Panc1 (cell line): ENCODE measurements around the gene WDR49. TPM values are rescaled to one million over a fixed set of nuclear protein-coding genes. Genes with fewer than 3 reads are reported as not detected.

Experiments used
- ATAC-seq: fragments of 200-7000 bp; cut with Tn5 transposase; 2 replicates; pipeline ENCODE4 v1.9.1; 2020; ENCODE audit warnings: mild to moderate bottlenecking, moderate library complexity
- BruUV-seq: library from RNA; stranded (reverse); fragments of 400-500 nt; replicated peaks from 2 replicates; lab custom pipeline; 2021; lab: Mats Ljungman, UMichigan
- CTCF ChIA-PET: fragments of 300-600 bp; sonication (Branson Sonifier 250); formaldehyde crosslinking; loops from one replicate; lab custom pipeline; 2022; ENCODE audit warnings: antibody characterized with exemption; lab: Charles Lee
- POLR2A ChIA-PET: fragments of 300-600 bp; sonication (Branson Sonifier 250); formaldehyde crosslinking; loops from one replicate; lab custom pipeline; 2022; ENCODE audit warnings: antibody characterized with exemption; lab: Charles Lee
- DNase-seq: peaks from one replicate; pipeline ENCODE4 v3.0.0-alpha.2; 2010; ENCODE audit warnings: low read depth, low spot score
- H3K27ac ChIP-seq: 2 replicates; pipeline ENCODE4 v1.5.1; 2011; ENCODE audit warnings: mild to moderate bottlenecking, low read length, inconsistent platforms
- H3K27me3 ChIP-seq: fragments of 200-500 bp; sonication (Bioruptor generic); 2 replicates; pipeline ENCODE4 v1.6.0; 2014; ENCODE audit warnings: low read length, inconsistent platforms; ENCODE audit not compliant: control insufficient read depth, insufficient read depth
- H3K36me3 ChIP-seq: fragments of 200-500 bp; sonication (Bioruptor generic); 2 replicates; pipeline ENCODE4 v1.5.1; 2014; ENCODE audit warnings: inconsistent platforms, mild to moderate bottlenecking, low read length, moderate library complexity; ENCODE audit not compliant: control insufficient read depth, insufficient read depth
- H3K4me1 ChIP-seq: 2 replicates; pipeline ENCODE4 v1.5.1; 2011; ENCODE audit warnings: inconsistent platforms, mild to moderate bottlenecking, low read length, moderate library complexity; ENCODE audit not compliant: control insufficient read depth, insufficient read depth
- H3K4me3 ChIP-seq, 2 experiments: 2 replicates each; pipeline ENCODE4 v1.5.1; 2011 to 2012; ENCODE audit warnings: low read depth in 2 of 2, low read length in 2 of 2, mild to moderate bottlenecking in 2 of 2, inconsistent platforms in 1 of 2, moderate library complexity in 1 of 2
- H3K9me3 ChIP-seq: fragments of 200-500 bp; sonication (Bioruptor generic); 2 replicates; pipeline ENCODE4 v1.5.1; 2014; ENCODE audit warnings: low read depth, mild to moderate bottlenecking, inconsistent platforms, low read length, moderate library complexity; ENCODE audit not compliant: control insufficient read depth, insufficient read depth
- POLR2AphosphoS5 ChIP-seq: IDR thresholded peaks from 2 replicates; pipeline ENCODE4 v1.6.1; 2012; ENCODE audit warnings: mild to moderate bottlenecking, low read depth, low read length, moderate library complexity
- REST ChIP-seq, 2 experiments: IDR thresholded peaks; 2 replicates each; pipeline ENCODE4 v1.6.1; 2011 to 2012; ENCODE audit warnings: low read depth in 2 of 2, control low read depth in 1 of 2, low read length in 1 of 2, mild to moderate bottlenecking in 1 of 2, moderate library complexity in 1 of 2; ENCODE audit not compliant: insufficient read depth in 1 of 2
- SIN3A ChIP-seq: IDR thresholded peaks from 2 replicates; pipeline ENCODE4 v1.6.1; 2012; ENCODE audit warnings: low read depth, mild to moderate bottlenecking, low read length, moderate library complexity, borderline replicate concordance; ENCODE audit not compliant: insufficient read depth
- TCF7L2 ChIP-seq: IDR thresholded peaks from 2 replicates; pipeline ENCODE4 v1.6.1; 2011; ENCODE audit warnings: mild to moderate bottlenecking, low read depth, low read length, inconsistent platforms
- in situ Hi-C: cut with HindIII; loops from 2 replicates; pipeline ENCODE4 v1.10.0; 2016; ENCODE audit warnings: low sequenced_read_pairs, low pct_unique_long_range_greater_than_20kb
- intact Hi-C: fragments of 100-400 bp; cut with micrococcal nuclease; formaldehyde crosslinking; loops from one replicate; pipeline ENCODE4 v1.10.0; 2022; ENCODE audit not compliant: unreplicated experiment
- total RNA-seq: library from RNA; stranded (reverse); gene quantifications from one replicate; pipeline ENCODE4 v1.2.1, GENCODE V29; 2021; ENCODE audit not compliant: unreplicated experiment
- TF ChIP-seq, protein P1 (sequence below): fragments of 450-650 bp; IDR thresholded peaks from 2 replicates; pipeline ENCODE4 v1.5.1; 2017; ENCODE audit warnings: mild to moderate bottlenecking

The WDR49 gene
- total RNA-seq, 1 experiment from 2014 or later = 0.23 TPM

DNA sequence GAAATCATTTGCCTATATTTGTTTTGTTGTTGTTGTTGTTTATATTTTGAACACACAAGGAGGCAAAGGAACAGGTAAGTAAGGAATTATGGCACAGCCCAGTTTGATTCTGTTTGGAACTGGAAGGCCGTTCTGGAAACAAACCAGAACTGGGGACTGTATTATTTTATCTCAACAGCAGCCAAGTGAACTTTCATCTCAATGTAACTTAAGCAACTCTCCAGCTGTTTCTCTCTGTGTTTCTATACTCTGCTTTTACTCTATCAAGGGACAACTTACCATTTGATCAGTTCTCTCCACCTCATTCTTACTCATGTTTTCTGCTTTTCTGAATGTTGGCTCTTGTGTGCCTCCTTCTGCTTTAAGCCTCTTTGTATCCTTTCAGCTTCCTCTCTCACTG, 16.0 kb upstream of the WDR49 start:
- no peak for TF ChIP-seq REST (IDR thresholded peaks at IDR 0.05; ENCODE audit: insufficient read depth in 1 of 2, low read depth in 2 of 2, low read length in 1 of 2)
- TF ChIP-seq, protein P1, sequence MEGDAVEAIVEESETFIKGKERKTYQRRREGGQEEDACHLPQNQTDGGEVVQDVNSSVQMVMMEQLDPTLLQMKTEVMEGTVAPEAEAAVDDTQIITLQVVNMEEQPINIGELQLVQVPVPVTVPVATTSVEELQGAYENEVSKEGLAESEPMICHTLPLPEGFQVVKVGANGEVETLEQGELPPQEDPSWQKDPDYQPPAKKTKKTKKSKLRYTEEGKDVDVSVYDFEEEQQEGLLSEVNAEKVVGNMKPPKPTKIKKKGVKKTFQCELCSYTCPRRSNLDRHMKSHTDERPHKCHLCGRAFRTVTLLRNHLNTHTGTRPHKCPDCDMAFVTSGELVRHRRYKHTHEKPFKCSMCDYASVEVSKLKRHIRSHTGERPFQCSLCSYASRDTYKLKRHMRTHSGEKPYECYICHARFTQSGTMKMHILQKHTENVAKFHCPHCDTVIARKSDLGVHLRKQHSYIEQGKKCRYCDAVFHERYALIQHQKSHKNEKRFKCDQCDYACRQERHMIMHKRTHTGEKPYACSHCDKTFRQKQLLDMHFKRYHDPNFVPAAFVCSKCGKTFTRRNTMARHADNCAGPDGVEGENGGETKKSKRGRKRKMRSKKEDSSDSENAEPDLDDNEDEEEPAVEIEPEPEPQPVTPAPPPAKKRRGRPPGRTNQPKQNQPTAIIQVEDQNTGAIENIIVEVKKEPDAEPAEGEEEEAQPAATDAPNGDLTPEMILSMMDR = no peak
- TF ChIP-seq SIN3A = no peak
- no peak for TF ChIP-seq TCF7L2
- no peak for TF ChIP-seq POLR2AphosphoS5
- H3K4me3 ChIP-seq = no peak overlapping the region
- H3K9me3 ChIP-seq = no peaks in the 10 kb centered on the region
- CTCF ChIA-PET = no interaction called here
- intact Hi-C loops = no loop called here
- H3K36me3 ChIP-seq = no peaks in the 10 kb centered on the region
- BruUV-seq = no TSS peak
- POLR2A ChIA-PET = no interaction called here
- H3K4me1 ChIP-seq = no peaks in the 10 kb centered on the region
- no peaks in the 10 kb centered on the region for H3K27me3 ChIP-seq
- H3K27ac ChIP-seq = no peak overlapping the region
- ATAC-seq (no peak), DNase-seq (no peak)
- in situ Hi-C loops = no loop called here

DNA sequence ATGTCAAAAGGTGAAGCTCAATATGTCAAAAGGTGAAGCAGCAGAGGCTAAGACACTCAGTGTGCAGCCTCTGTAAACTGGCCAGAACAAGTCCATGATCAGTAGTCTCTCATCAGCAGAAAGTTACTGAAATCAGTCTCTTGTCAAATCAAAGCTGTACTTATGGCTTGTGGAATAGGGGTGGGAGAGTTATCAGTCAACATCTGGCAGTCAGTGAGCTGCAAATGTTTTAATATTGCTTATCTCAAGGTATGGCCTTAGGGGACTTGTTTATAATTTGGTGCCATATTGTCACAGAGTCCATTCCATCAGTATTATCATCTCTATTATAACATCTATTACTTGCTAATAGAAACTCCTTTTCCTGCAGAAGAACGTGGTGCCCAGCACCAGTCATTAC, 14.9 kb upstream of the WDR49 start:
- TF ChIP-seq, protein P1 = no peak
- TF ChIP-seq POLR2AphosphoS5 = peak; percentile 41; the same call in 1 of the 2 replicates
- H3K4me3 ChIP-seq = no peak overlapping the region
- ATAC-seq = peak; percentile 26; the same call in 1 of the 2 replicates
- BruUV-seq = no TSS peak
- no peaks in the 10 kb centered on the region for H3K4me1 ChIP-seq
- H3K36me3 ChIP-seq = no peaks in the 10 kb centered on the region
- POLR2A ChIA-PET = interaction anchor here (0.5 kb wide), 1 partner anchor 649 kb away, joined by 9 read pairs; no protein-coding TSS in a partner anchor
- H3K27ac ChIP-seq = no peak overlapping the region
- no peaks in the 10 kb centered on the region for H3K9me3 ChIP-seq
- no peaks in the 10 kb centered on the region for H3K27me3 ChIP-seq
- no peak for DNase-seq
- intact Hi-C loops (no loop called here), in situ Hi-C loops (no loop called here)
- CTCF ChIA-PET = no interaction called here
